Endothelial cell of umbilical vein (primary cell): Measurements from ENCODE around the gene MALL. TPM values are rescaled to one million over a fixed set of nuclear protein-coding genes. Genes with fewer than 3 reads are reported as not detected.

Experiments used
- BruUV-seq: library from RNA; stranded (reverse); fragments of 400-500 nt; replicated peaks from 2 replicates; lab custom pipeline; 2021; lab: Mats Ljungman, UMichigan
- CTCF ChIA-PET: fragments of 300-600, 350-600 bp; sonication (Branson Sonifier 250); formaldehyde crosslinking; loops from one replicate; lab custom pipeline; 2021; ENCODE audit warnings: antibody characterized with exemption, inconsistent platforms; lab: Charles Lee
- POLR2A ChIA-PET: fragments of 300-600, 350-600 bp; sonication (Branson Sonifier 250); formaldehyde crosslinking; loops from one replicate; lab custom pipeline; 2021; ENCODE audit warnings: antibody characterized with exemption, inconsistent platforms; lab: Charles Lee
- DNase-seq: peaks from one replicate; pipeline ENCODE4 v3.0.0-alpha.2; 2011; ENCODE audit warnings: low read depth, low spot score
- FAIRE-seq: peaks from 2 replicates; lab custom pipeline; 2011; peaks lifted over from hg19 to GRCh38; lab: Jason Lieb, UNC
- H2AFZ ChIP-seq: 2 replicates; pipeline ENCODE4 v1.6.0; 2012; ENCODE audit warnings: low read depth, low read length, control low read depth, inconsistent platforms
- H3K27ac ChIP-seq: 2 replicates; pipeline ENCODE4 v1.5.1; 2011; ENCODE audit warnings: low read depth, mild to moderate bottlenecking, control low read depth, low read length, moderate library complexity; ENCODE audit not compliant: insufficient read depth
- H3K27me3 ChIP-seq, 2 experiments: 2 replicates each; pipeline versions ENCODE4 v1.6.0 to v1.6.1; 2011; ENCODE audit warnings: low read length in 2 of 2, mixed read lengths in 1 of 2; ENCODE audit not compliant: control insufficient read depth in 2 of 2, insufficient read depth in 2 of 2
- H3K36me3 ChIP-seq, 2 experiments: 2 replicates in 1 of 2; 3 replicates in 1 of 2; pipeline ENCODE4 v1.5.1; 2011; ENCODE audit warnings: low read length in 2 of 2, mild to moderate bottlenecking in 1 of 2, moderate library complexity in 1 of 2; ENCODE audit not compliant: control insufficient read depth in 2 of 2, insufficient read depth in 2 of 2; ENCODE audit errors: extremely low read depth in 1 of 2
- H3K4me1 ChIP-seq: 3 replicates; pipeline ENCODE4 v1.5.1; 2011; ENCODE audit warnings: mild to moderate bottlenecking, low read length; ENCODE audit not compliant: control insufficient read depth, insufficient read depth; ENCODE audit errors: extremely low read depth
- H3K4me2 ChIP-seq: 2 replicates; pipeline ENCODE4 v1.6.1; 2011; ENCODE audit warnings: low read length, control low read depth, mixed read lengths; ENCODE audit not compliant: insufficient read depth
- H3K4me3 ChIP-seq, 3 experiments: fragments of 200-600 bp in 1 of 3; sonication (generic), shearing (Covaris generic) in 1 of 3; replicated peaks in 1 of 3; 2 replicates each; pipeline ENCODE4 v1.5.1; 2011 to 2016; ENCODE audit warnings: control low read depth in 3 of 3, low read length in 3 of 3, mild to moderate bottlenecking in 2 of 3, inconsistent platforms in 1 of 3, low read depth in 1 of 3, moderate library complexity in 1 of 3; ENCODE audit not compliant: insufficient read depth in 1 of 3
- H3K79me2 ChIP-seq: 2 replicates; pipeline ENCODE4 v1.6.0; 2012; ENCODE audit warnings: low read length, inconsistent platforms; ENCODE audit not compliant: control insufficient read depth, insufficient read depth
- H3K9ac ChIP-seq: replicated peaks from 2 replicates; pipeline ENCODE3; 2011; ENCODE audit warnings: low read length, control low read depth; ENCODE audit not compliant: insufficient read depth; ENCODE audit errors: extremely low read depth
- H3K9me1 ChIP-seq: replicated peaks from 3 replicates; pipeline ENCODE4 v1.6.0; 2011; ENCODE audit warnings: mild to moderate bottlenecking, low read length; ENCODE audit not compliant: control insufficient read depth, insufficient read depth; ENCODE audit errors: extremely low read depth
- H3K9me3 ChIP-seq: replicated peaks from 2 replicates; pipeline ENCODE4 v1.5.1; 2012; ENCODE audit warnings: low read length, inconsistent platforms; ENCODE audit not compliant: control insufficient read depth, insufficient read depth
- H4K20me1 ChIP-seq: replicated peaks from 2 replicates; pipeline ENCODE3; 2011; ENCODE audit warnings: mild to moderate bottlenecking, low read length; ENCODE audit not compliant: control insufficient read depth, insufficient read depth; ENCODE audit errors: extremely low read depth
- CTCF ChIP-seq, 2 donors: IDR thresholded peaks; 1 replicate in 1 of 2; 2 replicates in 1 of 2; pipeline ENCODE4 v1.5.1; 2011; ENCODE audit warnings: low read length in 2 of 2, mild to moderate bottlenecking in 2 of 2, moderate library complexity in 2 of 2, control low read depth in 1 of 2, inconsistent platforms in 1 of 2, low read depth in 1 of 2; ENCODE audit not compliant: insufficient read depth in 1 of 2; ENCODE audit errors: extremely low read depth in 1 of 2
- EZH2 ChIP-seq: IDR thresholded peaks from 2 replicates; pipeline ENCODE4 v1.6.1; 2012; ENCODE audit warnings: borderline replicate concordance, low read depth, mild to moderate bottlenecking, moderate library complexity, low read length, inconsistent platforms; ENCODE audit not compliant: severe bottlenecking
- FOS ChIP-seq: IDR thresholded peaks from 2 replicates; pipeline ENCODE4 v1.6.1; 2011; ENCODE audit warnings: mild to moderate bottlenecking, low read length, moderate library complexity, borderline replicate concordance; ENCODE audit not compliant: insufficient read depth
- GATA2 ChIP-seq: IDR thresholded peaks from 2 replicates; pipeline ENCODE4 v1.7.0; 2011; ENCODE audit warnings: low read depth, mild to moderate bottlenecking, moderate library complexity, mixed read lengths, low read length; ENCODE audit not compliant: insufficient read length, insufficient read depth
- JUN ChIP-seq: IDR thresholded peaks from 2 replicates; pipeline ENCODE4 v1.6.1; 2011; ENCODE audit warnings: borderline replicate concordance, low read depth; ENCODE audit not compliant: insufficient read length, insufficient read depth
- MAX ChIP-seq: IDR thresholded peaks from 2 replicates; pipeline ENCODE4 v1.6.1; 2011; ENCODE audit not compliant: insufficient read depth, insufficient read length
- MYC ChIP-seq: IDR thresholded peaks from one replicate; pipeline ENCODE4 v1.6.1; 2011; ENCODE audit warnings: mild to moderate bottlenecking, low read depth, low read length
- POLR2A ChIP-seq: IDR thresholded peaks from 2 replicates; pipeline ENCODE4 v1.6.1; 2012; ENCODE audit warnings: low read depth, mild to moderate bottlenecking, control low read depth, low read length
- POLR2AphosphoS5 ChIP-seq: IDR thresholded peaks from 2 replicates; pipeline ENCODE4 v1.6.1; 2012; ENCODE audit warnings: low read depth, mild to moderate bottlenecking, control low read depth, low read length, moderate library complexity; ENCODE audit not compliant: insufficient read depth
- dilution Hi-C: fragments of 300-500 bp; cut with MboI; formaldehyde crosslinking; loops from one replicate; pipeline ENCODE4 v1.15.0; 2019; ENCODE audit warnings: low sequenced_read_pairs; ENCODE audit not compliant: extremely low pct_ligation_motif_present
- intact Hi-C: fragments of 100-400 bp; cut with micrococcal nuclease; formaldehyde crosslinking; loops from one replicate; pipeline ENCODE4 v1.10.0; 2022
- polyA plus RNA-seq, 4 experiments: library from polyadenylated mRNA; depleted of rRNA in 3 of 4; stranded (reverse) in 3 of 4; unstranded in 1 of 4; fragments of >200 nt; gene quantifications; 2 replicates each; pipeline versions ENCODE4 v1.2.1 to v1.2.3, GENCODE V29; 2011 to 2012; ENCODE audit warnings: missing spikeins in 1 of 4
- total RNA-seq: library from RNA; stranded (reverse); gene quantifications from 2 replicates; pipeline ENCODE4 v1.2.3, GENCODE V29; 2021

The MALL gene
- total and polyA plus RNA-seq, 2 donors (not counting 3 experiments of a cell fraction or from before 2014, with no cell fraction given): 31.5 to 114 TPM

- POLR2A ChIA-PET: no interaction called here
Measured at GRCh38 chr2:110124038-110124825, 8.6 kb upstream of the MALL start.

More at GRCh38 chr2:110124038-110124825, 8.6 kb upstream of the MALL start:
- no peak overlapping the region for H3K9ac ChIP-seq
- H3K4me2 ChIP-seq: no peak overlapping the region
- dilution Hi-C loops (no loop called here), intact Hi-C loops (loop anchor here (1.0 kb wide), 1 partner anchor 16 kb away; no protein-coding TSS in a partner anchor)
- CTCF ChIA-PET: interaction anchor here (1.0 to 1.5 kb wide), 2 partner anchors 8 to 15 kb away, joined by 6 to 13 read pairs; partner anchors contain the start of gene MALL
- no peaks in the 10 kb centered on the region for H3K36me3 ChIP-seq
- H3K27ac ChIP-seq: no peak overlapping the region
- H2AFZ ChIP-seq: no peak overlapping the region
- TF ChIP-seq EZH2 (no peak), POLR2A (no peak), JUN (no peak), MAX (no peak), MYC (no peak), POLR2AphosphoS5 (no peak), GATA2 (no peak), FOS (no peak), CTCF (IDR thresholded peaks at IDR 0.05; ENCODE audit: extremely low read depth in 1 of 2, insufficient read depth in 1 of 2, low read depth in 1 of 2, low read length in 2 of 2) (no peak)
- no peak for DNase-seq
- H4K20me1 ChIP-seq: no peaks in the 10 kb centered on the region
- no peaks in the 10 kb centered on the region for H3K9me1 ChIP-seq
- H3K27me3 ChIP-seq: no peaks in the 10 kb centered on the region
- no peaks in the 10 kb centered on the region for H3K9me3 ChIP-seq
- no TSS peak for BruUV-seq
- no peaks in the 10 kb centered on the region for H3K79me2 ChIP-seq
- H3K4me3 ChIP-seq: no peak overlapping the region
- no peak for FAIRE-seq
- H3K4me1 ChIP-seq: peaks cover 10% of the 10 kb centered on the region
